GM21723 (cell line): ENCODE data around the gene SNTG2.

Experiments
- ATAC-seq: cut with Tn5 transposase; IDR thresholded peaks from one replicate; pipeline ENCODE4 v1.9.1; 2021; ENCODE audit warnings: mild to moderate bottlenecking, moderate library complexity; ENCODE audit not compliant: unreplicated experiment

The SNTG2 gene

DNA sequence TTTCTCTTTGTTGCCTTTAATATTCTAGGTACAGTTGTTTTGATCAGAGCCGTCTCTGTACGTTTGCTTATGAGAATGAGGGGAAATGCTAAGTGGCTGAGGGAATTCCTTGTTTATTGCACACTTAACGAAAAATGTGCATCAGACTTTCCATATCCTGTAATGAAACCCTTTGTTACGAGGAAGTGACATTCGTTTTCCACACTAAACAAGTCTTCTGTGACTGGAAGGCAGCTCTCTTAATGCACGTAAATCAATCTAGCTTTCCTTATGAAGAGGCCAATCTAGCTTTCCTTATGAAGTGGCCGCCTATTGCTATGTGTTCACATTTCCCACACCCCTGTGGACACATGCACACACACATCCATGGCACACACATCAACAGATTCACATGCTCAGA is 186.2 kb downstream of the SNTG2 start:
- no peak for ATAC-seq

DNA sequence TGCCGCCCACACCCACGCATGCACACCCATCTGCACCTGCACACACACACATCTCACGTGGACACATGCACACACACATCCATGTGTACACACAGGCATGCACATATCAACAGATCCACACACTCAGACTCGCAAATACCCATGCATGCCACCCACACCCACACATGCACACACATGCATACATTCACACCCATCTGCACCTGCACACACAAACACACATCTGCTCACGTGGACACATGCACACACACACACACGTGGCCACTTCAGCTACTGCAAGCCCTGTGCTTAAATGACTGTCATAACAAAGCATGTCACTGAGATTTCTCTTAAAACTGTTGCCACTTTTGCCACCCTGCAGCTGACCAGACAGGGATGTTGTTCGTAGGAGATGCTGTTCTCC is 186.6 kb downstream of the SNTG2 start:
- ATAC-seq, result no peak

DNA sequence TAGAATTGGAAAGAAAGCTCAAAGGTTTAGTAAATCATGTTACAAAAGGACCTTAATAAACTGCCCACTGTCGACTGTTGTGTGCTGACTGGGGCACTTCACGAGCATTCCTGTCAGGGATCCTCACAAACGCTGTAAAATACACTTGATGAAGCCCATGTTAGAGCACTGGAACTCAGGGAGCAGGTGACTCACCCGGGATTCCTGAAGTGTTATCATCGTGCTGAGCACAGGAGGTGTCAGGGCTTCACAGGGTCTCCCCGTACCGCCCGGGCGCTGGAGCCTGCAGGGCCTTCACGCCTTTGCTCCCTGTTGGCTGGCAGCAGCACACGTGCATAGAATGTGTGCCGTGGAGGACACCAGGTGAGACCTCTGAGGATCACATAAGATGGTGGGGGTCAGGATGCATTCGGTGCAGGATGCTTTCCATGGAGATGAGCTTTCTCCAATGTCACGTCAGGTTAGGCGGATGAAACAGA is 187.3 kb downstream of the SNTG2 start:
- ATAC-seq, result no peak

DNA sequence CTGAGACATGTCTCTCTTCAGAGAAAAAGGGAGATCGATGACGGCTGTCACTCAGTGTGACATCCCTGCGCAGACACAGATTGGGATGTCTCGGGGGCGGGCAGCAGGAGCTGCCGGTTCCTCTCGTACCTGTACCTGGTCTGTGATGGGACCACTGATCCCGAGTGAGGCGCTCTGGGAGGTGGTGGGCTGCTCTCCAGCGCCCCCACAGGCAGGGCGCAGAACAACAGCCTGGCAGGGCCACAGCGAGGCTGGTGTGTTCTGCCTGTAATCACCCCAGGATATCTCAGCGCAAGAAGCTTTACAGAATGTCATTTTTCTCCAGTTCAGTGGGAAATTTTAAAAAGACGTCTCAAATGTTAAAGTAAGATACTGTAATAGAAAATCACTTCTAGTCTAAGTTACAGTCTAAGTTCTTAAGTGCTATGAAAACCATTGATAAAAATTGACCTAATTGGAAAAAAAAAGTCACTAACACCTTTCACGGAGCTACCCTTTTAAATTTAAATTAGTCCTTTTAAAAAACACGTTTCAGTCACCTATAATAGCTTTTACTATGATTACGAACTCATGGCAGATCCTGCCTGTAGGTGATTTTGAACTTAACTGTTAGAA is 189.8 kb downstream of the SNTG2 start:
- peak; percentile 78 for ATAC-seq

GRCh38 chr2:1141079-1141478 is 190.4 kb downstream of the SNTG2 start:
- no peak for ATAC-seq

- no peak for ATAC-seq
Observed at GRCh38 chr2:1143129-1143528, 192.5 kb downstream of the SNTG2 start.

DNA sequence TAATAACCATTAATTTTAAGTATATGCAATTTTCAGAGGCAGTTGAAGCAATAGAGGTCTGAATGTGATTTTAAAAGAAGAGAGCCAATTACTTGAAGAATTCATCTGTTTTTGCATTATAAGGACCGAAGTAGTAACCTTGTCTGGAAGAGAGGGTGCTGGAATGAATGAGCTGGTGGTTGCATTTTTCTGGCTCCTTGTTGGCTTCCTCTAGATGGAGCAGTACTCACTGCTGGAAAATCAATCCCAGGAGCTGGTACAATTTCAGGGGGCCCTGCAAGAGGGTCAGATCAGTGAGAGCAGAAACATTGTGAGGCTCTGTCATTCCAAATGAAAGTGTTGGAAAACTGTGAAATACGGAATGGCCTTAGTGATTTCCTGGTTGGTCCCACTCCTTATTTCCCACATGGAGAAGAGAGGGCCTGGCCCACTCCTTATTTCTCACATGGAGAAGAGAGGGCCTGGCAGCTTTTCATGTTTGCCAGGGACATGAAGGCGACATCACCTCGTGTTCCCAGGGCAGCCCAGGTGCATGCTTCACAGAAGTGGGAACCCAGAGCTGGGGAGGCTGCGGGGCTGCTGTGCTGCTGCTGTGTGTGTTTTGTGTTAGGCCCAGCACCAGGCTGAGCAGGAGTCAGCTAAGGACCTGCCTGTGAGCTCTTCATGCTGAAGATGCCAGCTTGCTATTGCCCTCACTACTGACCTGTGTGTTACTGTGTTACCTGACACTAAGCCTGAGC is 197.4 kb downstream of the SNTG2 start:
- ATAC-seq, result no peak

DNA sequence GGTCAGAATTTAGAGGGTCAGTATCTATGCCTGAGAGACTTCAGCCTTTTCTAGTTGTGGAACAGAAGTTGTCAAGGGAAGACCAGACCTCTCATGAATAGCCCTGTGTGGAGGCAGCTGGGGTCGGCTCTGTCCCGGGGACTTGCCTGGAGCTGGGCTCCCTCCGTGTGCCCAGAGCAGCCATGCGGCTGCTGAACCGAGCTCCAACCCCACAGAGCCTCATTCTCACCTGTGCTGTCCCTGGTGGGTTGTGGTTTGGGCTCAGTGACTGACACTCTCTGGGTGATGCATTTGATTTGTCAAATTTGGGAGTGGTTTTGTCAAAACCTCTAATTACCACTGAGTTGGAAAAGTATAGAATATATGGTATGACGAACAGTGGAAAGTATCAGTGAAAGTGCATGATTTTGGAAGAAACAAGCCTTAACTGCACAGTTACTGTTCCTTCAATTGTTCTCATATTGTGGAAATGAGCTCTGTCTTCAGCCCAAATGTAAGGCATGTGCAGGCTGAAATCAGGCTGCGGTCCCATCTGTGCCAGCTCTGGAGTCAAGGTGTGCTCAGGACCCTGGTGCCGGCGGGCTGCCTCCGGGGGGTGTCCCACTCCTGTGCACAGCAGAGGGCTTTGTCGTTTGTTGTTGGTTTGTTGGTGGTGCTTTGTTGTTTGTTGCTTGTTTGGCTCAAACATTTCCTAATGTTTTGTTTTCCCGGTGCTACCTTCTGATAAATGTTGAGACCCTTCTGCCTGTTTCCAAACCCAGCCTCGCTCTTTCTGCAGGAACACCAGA is 200.3 kb downstream of the SNTG2 start:
- ATAC-seq, result no peak

DNA sequence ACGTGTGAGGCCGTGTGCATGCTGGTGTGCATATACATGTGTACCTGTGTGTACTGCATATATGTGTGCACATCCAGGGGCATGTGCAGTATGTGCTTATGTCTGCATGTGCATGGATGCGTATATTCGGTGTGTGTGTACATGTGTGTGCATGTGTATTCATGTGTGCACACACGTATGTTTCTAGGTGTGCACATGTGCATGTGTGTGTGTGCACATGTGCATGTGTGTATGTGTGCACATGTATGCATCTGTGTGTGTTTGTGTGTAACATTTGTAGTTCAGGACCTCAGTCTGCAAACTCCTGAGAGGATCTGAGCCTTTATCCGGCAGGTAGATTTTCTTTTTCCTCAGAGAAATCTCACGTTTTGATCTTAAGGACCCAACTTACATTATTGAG is 201.7 kb downstream of the SNTG2 start:
- no peak for ATAC-seq

DNA sequence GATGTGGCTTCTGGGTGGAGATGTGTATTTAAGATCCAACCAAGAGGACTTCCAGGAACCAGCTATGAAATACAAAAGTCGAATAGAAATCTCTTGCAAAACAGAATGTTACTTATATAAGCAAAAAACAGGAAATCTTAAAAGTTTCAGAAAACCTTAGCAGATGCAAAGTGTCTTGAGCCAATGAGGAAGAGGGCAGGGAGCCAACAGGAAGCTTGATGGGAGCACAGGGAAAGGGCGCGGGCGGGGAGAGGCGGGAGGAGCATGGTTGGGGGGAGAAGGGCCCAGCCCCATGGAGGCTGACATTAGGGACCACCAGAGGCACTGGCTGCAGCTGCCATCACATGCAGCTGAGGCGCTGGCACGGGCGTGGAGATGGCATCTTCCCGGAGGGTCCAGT is 203.3 kb downstream of the SNTG2 start:
- no peak for ATAC-seq

GRCh38 chr2:1154710-1155594 is 204.3 kb downstream of the SNTG2 start:
- no peak for ATAC-seq

DNA sequence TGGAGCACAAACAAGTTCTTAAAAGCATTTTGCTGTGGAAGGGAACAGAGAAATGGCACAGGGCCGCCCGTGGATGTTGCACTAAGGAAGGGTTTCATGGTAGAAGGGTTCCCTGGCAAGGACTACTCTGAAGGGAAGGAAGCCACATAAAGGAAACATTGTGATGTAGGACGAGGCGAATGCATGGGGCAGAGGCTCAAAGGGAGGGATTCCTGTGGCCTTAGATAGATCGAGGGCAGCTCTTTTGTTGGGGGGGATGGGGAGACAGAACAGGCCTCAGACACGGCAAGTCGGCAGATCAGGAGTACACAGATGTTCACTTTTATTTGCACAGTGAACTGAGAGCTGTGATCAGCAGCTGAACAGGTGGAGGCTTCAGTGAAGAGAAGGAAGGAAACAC is 205.4 kb downstream of the SNTG2 start:
- no peak for ATAC-seq

DNA sequence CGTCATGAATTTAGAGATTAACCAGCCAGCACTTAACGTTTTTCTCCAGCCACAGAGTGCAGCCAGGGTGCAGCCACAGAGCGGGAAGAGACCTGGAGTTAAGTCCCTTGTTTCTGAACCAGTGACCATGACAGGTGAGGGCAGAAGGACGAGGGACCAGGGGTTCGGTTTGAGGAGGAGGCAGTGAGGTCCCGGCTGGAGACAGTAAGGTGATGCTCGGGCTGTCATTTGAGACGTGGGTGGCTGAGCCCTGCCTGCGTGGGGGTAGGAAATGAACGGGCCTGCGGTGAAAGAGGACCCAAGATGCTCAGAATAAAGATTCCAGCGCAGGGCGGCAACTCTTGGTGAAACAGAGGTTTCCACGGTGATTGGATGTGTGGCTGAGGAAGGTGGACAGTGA is 205.9 kb downstream of the SNTG2 start:
- no peak for ATAC-seq

- no peak for ATAC-seq
Observed at GRCh38 chr2:1157107-1157506, 206.5 kb downstream of the SNTG2 start.

GRCh38 chr2:1159013-1159412 is 208.4 kb downstream of the SNTG2 start:
- ATAC-seq, result no peak

GRCh38 chr2:1162246-1162645 is 211.6 kb downstream of the SNTG2 start:
- no peak for ATAC-seq

GRCh38 chr2:1162768-1163584 is 212.3 kb downstream of the SNTG2 start:
- ATAC-seq, result no peak

- ATAC-seq, result no peak
Observed at GRCh38 chr2:1166976-1167375, 216.3 kb downstream of the SNTG2 start.

GRCh38 chr2:1168846-1169245 is 218.2 kb downstream of the SNTG2 start:
- ATAC-seq, result no peak
